Right ventricle myocardium superior (tissue), 1 donor: ENCODE results near the gene GNAI3. TPM values are rescaled to one million over a fixed set of nuclear protein-coding genes. Genes with fewer than 3 reads are reported as not detected.

Experiments used
- ATAC-seq: fragments of 200-7000 bp; cut with Tn5 transposase; one replicate; pipeline ENCODE4 v1.9.1; 2020; ENCODE audit warnings: mild to moderate bottlenecking; ENCODE audit not compliant: poor library complexity
- DNase-seq: peaks from one replicate; pipeline ENCODE4 v3.0.0-alpha.2; 2020
- intact Hi-C: fragments of 100-400 bp; cut with DNase I; formaldehyde crosslinking; loops from one replicate; pipeline ENCODE4 v1.11.2; 2022
- total RNA-seq: library from RNA; stranded (reverse); fragmentation: NEBNext Ultra II Directional; extraction: Animal tissue kit (Norgen Biotek cat#: 25700); gene quantifications from one replicate; pipeline ENCODE4 v1.2.1, GENCODE V29; 2021
- donor health status: DM: no; HTN: yes; CAD: no; lungs with severe emphysema.

The GNAI3 gene
- total RNA-seq, 1 donor from 2014 or later = 2.4 TPM

GRCh38 chr1:109538827-109539555 lies 9.4 kb upstream of the GNAI3 start:
- ATAC-seq (no peak), DNase-seq (no peak)
- intact Hi-C loops = loop anchor here (10.0 kb wide), 1 partner anchor 264 kb away; no protein-coding TSS in a partner anchor

DNA sequence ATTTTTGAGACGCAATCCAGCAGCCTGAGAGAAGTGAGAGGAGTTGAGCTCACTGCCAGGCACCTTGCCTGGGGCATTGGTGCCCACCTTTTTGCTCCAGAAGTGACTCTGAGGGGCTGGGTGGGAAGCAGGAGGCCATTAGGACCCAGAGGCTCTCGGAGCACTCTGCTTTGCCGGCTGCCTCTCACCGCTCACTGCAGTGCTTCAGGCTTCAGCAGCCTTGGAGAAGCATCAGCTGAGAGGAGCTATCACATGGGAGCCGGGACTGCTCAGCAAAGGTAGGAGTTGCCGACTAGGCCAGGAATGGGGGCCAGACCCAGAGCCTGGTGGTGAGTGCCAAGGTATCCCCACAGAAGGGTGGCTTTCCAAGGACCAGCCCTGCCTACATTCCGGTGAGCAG lies 8.7 kb upstream of the GNAI3 start, which contains the start of gene GPR61:
Gene GPR61 (plus strand): TSS at position 197 of the 400 bp plus-strand sequence. CDS start 3,151 bp downstream, outside the sequence.
- intact Hi-C loops = loop anchor here (10.0 kb wide), 1 partner anchor 265 kb away; no protein-coding TSS in a partner anchor
- no peak for ATAC-seq
- no peak for DNase-seq

DNA sequence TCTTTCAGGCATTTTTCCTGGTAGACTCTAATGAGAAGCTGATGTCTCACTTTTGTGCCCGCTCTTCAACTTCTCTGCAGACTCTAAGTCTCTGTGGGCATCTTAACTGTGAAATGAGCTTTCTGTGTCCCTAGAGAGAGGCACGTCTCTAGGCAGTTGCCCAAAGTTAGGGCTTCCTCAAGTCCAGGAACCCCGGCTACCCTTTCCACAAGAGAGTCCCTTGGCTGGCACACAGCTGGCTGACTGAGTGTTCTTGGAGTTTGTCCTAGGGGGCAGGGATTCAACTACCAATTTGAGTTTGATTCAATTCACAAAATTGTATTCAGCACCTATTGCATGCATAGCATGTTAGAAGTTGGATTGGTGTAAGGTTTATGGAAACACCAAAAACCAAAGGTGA lies 7.3 kb upstream of the GNAI3 start:
- ATAC-seq (no peak), DNase-seq (no peak)
- intact Hi-C loops = no loop called here

DNA sequence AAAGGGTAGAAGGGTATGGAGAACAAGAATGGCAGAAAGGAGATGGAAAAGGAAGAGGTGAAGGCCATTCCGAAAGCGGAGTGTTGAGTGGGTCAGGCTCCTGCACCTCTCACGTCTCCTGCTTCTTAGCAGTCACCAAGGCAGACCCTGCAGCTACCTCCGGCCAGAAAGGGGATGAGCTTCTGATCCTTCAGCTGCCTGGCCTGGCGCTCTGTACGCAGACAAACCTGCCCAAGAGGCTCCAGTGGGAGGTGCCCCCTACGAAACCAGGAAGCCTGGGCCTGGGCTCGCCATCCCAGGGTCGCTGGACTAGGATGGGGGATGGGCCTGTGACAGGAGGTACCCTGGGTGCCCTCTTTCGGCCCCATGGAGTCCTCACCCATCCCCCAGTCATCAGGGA lies 5.8 kb upstream of the GNAI3 start:
- intact Hi-C loops = no loop called here
- ATAC-seq (no peak), DNase-seq (no peak)

DNA sequence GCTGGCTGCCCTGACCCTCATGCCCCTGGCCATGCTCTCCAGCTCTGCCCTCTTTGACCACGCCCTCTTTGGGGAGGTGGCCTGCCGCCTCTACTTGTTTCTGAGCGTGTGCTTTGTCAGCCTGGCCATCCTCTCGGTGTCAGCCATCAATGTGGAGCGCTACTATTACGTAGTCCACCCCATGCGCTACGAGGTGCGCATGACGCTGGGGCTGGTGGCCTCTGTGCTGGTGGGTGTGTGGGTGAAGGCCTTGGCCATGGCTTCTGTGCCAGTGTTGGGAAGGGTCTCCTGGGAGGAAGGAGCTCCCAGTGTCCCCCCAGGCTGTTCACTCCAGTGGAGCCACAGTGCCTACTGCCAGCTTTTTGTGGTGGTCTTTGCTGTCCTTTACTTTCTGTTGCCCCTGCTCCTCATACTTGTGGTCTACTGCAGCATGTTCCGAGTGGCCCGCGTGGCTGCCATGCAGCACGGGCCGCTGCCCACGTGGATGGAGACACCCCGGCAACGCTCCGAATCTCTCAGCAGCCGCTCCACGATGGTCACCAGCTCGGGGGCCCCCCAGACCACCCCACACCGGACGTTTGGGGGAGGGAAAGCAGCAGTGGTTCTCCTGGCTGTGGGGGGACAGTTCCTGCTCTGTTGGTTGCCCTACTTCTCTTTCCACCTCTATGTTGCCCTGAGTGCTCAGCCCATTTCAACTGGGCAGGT lies 5.0 kb upstream of the GNAI3 start:
- intact Hi-C loops = no loop called here
- DNase-seq = no peak

GRCh38 chr1:109543988-109544735 lies 4.3 kb upstream of the GNAI3 start:
- DNase-seq (no peak), ATAC-seq (no peak)
- intact Hi-C loops = no loop called here

More for the DNA sequence above, 5.0 kb upstream of the GNAI3 start:
- ATAC-seq = no peak

GRCh38 chr1:109546311-109547109 lies 1.9 kb upstream of the GNAI3 start:
- peak; percentile 88 for DNase-seq
- ATAC-seq = peak; percentile 77
- intact Hi-C loops = loop anchor here (2.0 to 5.0 kb wide), 3 partner anchors 86 to 436 kb away; partner anchors contain the start of gene AHCYL1

DNA sequence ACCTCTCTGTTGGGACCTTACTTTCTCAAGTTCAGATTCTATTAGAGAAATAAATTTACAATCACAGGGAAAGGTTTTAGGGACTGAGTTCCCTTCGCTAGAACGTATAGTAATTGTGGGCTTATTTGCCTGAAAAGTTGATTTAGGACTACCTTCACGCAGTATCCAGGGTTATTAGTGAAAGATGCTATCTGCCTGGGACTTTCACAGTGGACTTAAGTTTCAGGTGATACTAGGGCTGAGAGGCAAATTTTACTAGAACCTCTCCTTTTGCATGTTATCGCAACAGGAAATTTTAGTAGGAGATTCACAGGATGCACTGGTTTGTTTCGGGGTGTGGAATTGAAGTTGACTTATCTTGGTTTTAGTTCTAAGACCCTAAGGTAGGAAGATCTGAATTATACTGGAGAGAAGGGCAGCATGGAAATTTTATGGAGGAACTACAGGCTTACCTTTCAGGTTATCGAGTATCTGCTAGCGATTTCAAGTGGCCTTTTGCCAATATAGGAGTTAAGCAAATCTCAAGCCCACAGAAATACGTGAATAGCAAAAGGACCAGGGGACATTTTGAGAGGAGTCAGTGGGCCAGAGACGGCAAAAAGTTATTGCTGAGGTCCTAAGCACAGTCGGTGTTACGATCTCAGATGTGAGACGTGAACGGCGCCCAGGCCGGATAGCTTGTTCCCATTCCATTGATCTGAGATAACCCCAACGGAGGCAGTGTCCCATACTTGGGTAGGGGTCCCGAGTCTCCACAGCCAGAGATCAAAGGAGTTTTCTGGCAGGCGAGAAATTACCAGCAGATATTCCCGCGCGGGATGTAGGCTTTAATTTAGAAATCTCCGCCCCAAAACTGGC lies 723 bp upstream of the GNAI3 start:
- intact Hi-C loops = loop anchor here (2.0 to 5.0 kb wide), 3 partner anchors 85 to 435 kb away; partner anchors contain the start of gene AHCYL1
- DNase-seq (no peak), ATAC-seq (peak; percentile 30)

- ATAC-seq (no peak), DNase-seq (no peak)
- intact Hi-C loops = no loop called here
These were observed 8.1 kb downstream of the GNAI3 start for GRCh38 chr1:109556563-109556962.

GRCh38 chr1:109557520-109557919 lies 9.1 kb downstream of the GNAI3 start:
- DNase-seq (no peak), ATAC-seq (no peak)
- intact Hi-C loops = no loop called here

GRCh38 chr1:109559995-109560394 lies 11.6 kb downstream of the GNAI3 start:
- ATAC-seq (no peak), DNase-seq (no peak)
- intact Hi-C loops = no loop called here

DNA sequence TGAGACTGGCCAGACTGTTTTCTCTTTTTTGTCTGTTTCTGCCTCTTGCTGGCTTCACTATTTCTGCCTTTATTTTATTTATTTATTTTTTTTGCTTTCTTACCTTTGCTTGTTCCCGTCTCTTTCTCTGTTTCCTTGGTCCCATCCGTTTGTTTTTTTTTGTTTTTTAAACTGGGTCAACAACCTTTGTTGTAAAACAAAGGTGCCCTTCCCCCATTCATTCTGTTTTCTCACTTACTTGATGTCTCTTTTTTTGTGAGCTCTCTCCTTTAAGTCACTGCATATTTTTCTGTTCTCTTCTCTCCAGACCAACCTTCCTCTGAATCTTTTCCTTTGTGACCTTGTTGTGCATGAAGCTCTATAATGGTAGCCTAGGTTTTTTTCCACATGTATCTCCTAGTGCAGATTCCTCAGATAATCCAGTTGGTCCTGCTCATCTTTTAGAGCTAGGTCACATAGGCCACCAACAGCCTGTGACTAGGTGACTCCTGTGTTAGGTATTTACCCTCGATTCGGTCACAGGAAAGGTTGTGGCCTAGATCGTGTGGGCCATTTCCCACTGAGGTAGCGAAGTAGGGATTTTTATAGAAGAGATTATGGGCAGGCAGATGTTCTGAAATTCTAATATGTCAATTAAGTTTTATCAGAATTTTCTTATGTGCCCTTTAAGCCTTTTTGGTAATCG lies 15.9 kb downstream of the GNAI3 start:
- intact Hi-C loops = no loop called here
- ATAC-seq (no peak), DNase-seq (no peak)

DNA sequence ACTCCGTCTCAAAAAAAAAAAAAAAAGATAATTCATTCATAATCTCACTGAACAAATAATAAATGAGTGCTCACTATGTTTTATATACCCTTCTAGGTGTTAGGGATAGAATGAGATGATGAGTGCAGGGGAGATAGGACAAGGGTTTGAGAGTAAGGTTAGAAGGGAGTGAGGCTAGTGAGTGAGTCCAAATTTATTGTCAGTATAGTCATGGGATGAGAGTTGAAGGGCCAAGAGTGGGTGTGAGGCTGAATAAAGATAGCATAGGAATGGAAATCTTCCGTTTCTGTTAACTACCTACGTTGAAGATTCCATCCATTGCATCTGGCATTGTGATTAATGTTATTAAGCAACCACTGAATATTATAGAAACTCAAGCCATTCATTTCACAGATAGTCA lies 16.8 kb downstream of the GNAI3 start:
- no peak for ATAC-seq
- no peak for DNase-seq
- intact Hi-C loops = no loop called here

DNA sequence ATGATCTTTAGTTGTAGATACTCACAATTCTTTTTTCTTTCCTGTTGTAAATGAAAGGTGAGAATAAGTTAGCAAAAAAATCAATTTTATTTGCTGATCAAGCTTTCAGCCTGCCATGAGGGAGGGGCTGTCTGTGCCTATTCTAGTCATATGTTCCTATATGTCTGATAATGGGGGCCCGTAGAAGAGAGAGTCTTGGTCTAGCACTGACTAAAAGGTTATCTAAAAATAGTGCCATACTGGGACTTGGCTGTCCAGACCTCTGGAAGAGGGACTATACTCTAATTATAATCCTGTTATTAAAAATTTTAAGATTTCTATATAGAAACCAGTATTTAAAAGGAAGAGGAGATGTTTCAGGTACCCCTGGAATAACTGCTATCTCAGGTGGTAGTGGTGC lies 18.6 kb downstream of the GNAI3 start:
- DNase-seq = no peak
- ATAC-seq = peak; percentile 46
- intact Hi-C loops = no loop called here

DNA sequence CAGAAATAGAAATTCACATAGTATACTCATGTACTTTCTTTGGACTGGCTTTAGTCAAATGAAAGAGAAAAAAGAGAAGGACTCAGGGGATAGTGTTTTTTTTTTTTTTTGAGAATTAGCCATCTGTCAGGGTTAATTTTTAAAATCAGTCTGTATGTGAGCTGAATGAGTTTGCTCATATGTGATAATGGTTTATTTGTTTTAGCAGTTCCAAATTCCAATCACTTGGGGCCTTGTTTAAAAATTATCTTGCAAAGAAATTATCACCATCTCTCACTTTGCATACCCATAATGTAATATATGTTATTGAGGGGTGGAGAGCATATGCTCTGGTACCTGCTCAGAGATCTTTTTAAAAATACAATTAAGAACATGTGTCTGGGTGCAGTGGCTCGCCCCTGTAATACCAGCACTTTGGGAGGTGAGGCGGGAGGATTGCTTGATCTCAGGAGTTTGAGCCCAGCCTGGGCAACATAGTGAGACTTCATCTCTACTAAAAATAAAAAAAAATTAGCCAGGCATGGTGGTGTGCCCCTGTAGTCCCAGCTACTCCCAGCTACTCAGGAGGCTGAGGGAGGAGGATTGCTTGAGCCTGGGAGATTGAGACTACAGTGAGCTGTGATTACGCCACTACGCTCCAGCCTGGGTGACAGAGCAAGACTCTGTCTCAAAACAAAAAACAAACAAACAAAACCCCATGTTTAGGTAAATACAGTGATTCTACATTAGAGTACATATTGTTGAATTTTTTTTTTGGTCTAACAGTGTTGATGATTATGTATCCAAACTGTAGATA lies 19.7 kb downstream of the GNAI3 start:
- DNase-seq (no peak), ATAC-seq (no peak)
- intact Hi-C loops = no loop called here

- intact Hi-C loops = no loop called here
- no peak for DNase-seq
- no peak for ATAC-seq
These were observed 20.9 kb downstream of the GNAI3 start for GRCh38 chr1:109569323-109569722.
